GM18505 (cell line): ENCODE measurements around the gene ZNHIT2.

Experiments used
- ATAC-seq: cut with Tn5 transposase; IDR thresholded peaks from one replicate; pipeline ENCODE4 v1.9.1; 2021; ENCODE audit not compliant: unreplicated experiment
- POLR2A ChIP-seq: IDR thresholded peaks from 4 replicates; pipeline ENCODE4 v1.6.1; 2011; ENCODE audit warnings: borderline replicate concordance; ENCODE audit not compliant: insufficient read depth, insufficient read length; ENCODE audit errors: extremely low read depth

The ZNHIT2 gene

GRCh38 chr11:65109231-65110198, 8.0 kb downstream of the ZNHIT2 start:
- no peak for ATAC-seq
- peak; percentile 9 for TF ChIP-seq POLR2A

- no peak for ATAC-seq
- TF ChIP-seq POLR2A, result no peak
Measured at GRCh38 chr11:65108469-65109123, 8.9 kb downstream of the ZNHIT2 start.

GRCh38 chr11:65107751-65108468, 9.6 kb downstream of the ZNHIT2 start:
- no peak for TF ChIP-seq POLR2A
- ATAC-seq, result no peak

- ATAC-seq, result no peak
- no peak for TF ChIP-seq POLR2A
Measured at GRCh38 chr11:65107078-65107477, 10.4 kb downstream of the ZNHIT2 start.

GRCh38 chr11:65104628-65105027, 12.9 kb downstream of the ZNHIT2 start:
- ATAC-seq, result no peak
- no peak for TF ChIP-seq POLR2A

- no peak for TF ChIP-seq POLR2A
Measured at GRCh38 chr11:65103476-65103875, 14.0 kb downstream of the ZNHIT2 start.

GRCh38 chr11:65102142-65103095, 15.1 kb downstream of the ZNHIT2 start:
- ATAC-seq, result no peak
- TF ChIP-seq POLR2A, result no peak

More at GRCh38 chr11:65103476-65103875, 14.0 kb downstream of the ZNHIT2 start:
- ATAC-seq, result no peak

- no peak for ATAC-seq
- TF ChIP-seq POLR2A, result no peak
Measured at GRCh38 chr11:65100674-65101350, 16.7 kb downstream of the ZNHIT2 start.

- no peak for ATAC-seq
- no peak for TF ChIP-seq POLR2A
Measured at GRCh38 chr11:65096926-65097325, 20.6 kb downstream of the ZNHIT2 start.

- peak; percentile 67 for ATAC-seq
- peak; percentile 95 for TF ChIP-seq POLR2A
Measured at GRCh38 chr11:65095974-65096806, 21.3 kb downstream of the ZNHIT2 start, which contains the start of gene VPS51. VPS51 (plus strand) TSS chr11:65096214; CDS start chr11:65096251, 37 bp downstream.

- TF ChIP-seq POLR2A, result no peak
- no peak for ATAC-seq
Measured at GRCh38 chr11:65095427-65095826, 22.1 kb downstream of the ZNHIT2 start.

GRCh38 chr11:65090628-65091027, 26.9 kb downstream of the ZNHIT2 start:
- no peak for ATAC-seq

More at GRCh38 chr11:65090628-65091027, 26.9 kb downstream of the ZNHIT2 start:
- TF ChIP-seq POLR2A, result no peak
